ENCODE results near the gene CDCA4. TPM values are rescaled to one million over a fixed set of nuclear protein-coding genes. Genes with fewer than 3 reads are reported as not detected.
A peak's percentile ranks its signal among the peaks of the same experiment; 100 is the strongest.
"Not testable (repeated sequence)": the region's sequence is repeated elsewhere in the genome, so short reads cannot be mapped to it uniquely, and the experiment has no call there.

Gene CDCA4
- total RNA-seq, 2 donors from 2014 or later, result 12.3 to 17.6 TPM

DNA sequence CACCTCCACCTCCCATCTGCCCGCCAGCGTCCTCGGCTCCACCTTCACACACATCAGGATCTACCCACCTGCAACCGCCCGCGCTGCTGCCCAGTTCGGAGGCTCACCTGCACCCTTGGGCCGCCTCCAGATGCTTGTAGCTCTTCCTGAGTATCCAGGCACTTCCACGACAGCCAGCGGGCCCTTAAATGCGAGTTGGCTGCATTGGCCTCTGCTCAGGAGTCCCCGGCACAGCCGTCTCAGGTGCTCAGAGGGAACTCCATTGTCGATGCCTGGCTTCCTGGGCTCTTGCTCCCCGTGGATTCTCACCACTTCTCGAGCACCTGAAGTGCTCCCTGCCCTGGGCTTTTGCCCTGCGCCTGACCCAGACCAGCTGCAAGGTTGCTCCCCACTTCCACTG, 21.9 kb upstream of the CDCA4 start:
- DNase-seq (ENCODE audit: low spot score), result no peak
- H3K36me3 ChIP-seq, result no peaks in the 10 kb centered on the region
- no peak overlapping the region for H3K27ac ChIP-seq
- H3K4me3 ChIP-seq, result no peak overlapping the region
- no peaks in the 10 kb centered on the region for H3K4me1 ChIP-seq (replicated peaks)
- no peak for TF ChIP-seq POLR2A (IDR thresholded peaks at IDR 0.05)
- no peak for TF ChIP-seq POLR2AphosphoS5 (IDR thresholded peaks at IDR 0.05)
- TF ChIP-seq, protein P1, sequence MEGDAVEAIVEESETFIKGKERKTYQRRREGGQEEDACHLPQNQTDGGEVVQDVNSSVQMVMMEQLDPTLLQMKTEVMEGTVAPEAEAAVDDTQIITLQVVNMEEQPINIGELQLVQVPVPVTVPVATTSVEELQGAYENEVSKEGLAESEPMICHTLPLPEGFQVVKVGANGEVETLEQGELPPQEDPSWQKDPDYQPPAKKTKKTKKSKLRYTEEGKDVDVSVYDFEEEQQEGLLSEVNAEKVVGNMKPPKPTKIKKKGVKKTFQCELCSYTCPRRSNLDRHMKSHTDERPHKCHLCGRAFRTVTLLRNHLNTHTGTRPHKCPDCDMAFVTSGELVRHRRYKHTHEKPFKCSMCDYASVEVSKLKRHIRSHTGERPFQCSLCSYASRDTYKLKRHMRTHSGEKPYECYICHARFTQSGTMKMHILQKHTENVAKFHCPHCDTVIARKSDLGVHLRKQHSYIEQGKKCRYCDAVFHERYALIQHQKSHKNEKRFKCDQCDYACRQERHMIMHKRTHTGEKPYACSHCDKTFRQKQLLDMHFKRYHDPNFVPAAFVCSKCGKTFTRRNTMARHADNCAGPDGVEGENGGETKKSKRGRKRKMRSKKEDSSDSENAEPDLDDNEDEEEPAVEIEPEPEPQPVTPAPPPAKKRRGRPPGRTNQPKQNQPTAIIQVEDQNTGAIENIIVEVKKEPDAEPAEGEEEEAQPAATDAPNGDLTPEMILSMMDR (IDR thresholded peaks at IDR 0.05), result no peak
- no peaks in the 10 kb centered on the region for H3K27me3 ChIP-seq (replicated peaks; ENCODE audit: insufficient read depth)
- H3K9me3 ChIP-seq, result no peaks in the 10 kb centered on the region
- intact Hi-C loops (cut with DNase I), result no loop called here
- 85% methylated on average over 17 of the region's 17 CpGs for WGBS

DNA sequence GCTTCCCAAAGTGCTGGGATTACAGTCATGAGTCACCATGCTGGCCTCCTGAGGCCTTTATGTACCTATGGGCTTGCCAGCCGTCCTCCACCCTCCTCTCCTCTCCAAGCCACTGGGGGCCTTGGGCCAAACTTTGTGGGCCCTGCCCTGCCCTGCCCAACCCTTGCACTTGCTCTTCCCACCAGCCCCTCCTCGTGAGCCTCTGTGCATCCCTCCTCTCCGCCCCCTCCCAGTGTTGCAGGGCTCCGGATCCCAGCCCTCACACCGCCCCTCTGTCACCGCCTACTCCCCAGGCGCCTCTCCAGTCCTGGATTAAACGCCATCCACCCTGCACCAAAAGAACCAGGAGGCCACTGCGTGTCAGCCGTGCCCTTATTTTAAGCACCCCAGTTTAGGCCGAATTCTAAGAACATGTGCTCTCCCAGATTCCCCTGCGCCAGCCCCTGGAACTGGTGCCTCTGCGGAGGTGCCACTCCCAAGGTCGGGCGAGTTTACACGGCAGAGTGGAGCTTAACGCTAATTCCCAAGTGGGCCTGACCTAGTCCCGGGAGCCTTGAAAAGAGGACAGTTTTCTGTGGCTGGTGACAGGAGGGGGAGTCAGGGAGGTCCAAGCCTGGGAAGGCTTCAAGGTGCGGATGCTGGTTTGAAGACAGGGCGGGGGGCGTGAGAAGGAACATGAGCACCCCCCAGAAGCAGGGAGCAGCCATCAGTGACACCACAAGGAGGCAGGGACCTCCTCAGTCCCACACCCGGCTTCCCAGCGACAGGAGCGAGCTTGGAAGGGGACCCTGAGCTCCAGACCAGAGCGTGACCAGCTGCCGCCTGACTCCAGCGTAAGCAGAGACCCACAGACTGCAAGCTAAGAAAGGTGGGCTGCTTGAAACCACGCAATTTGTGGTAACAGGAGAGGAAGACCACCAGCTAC, 21.2 kb upstream of the CDCA4 start:
- WGBS, result 82% methylated on average over 28 of the region's 28 CpGs
- Histone ChIP-seq H3K27me3 (replicated peaks; ENCODE audit: insufficient read depth) (no peaks in the 10 kb centered on the region), H3K9me3 (no peaks in the 10 kb centered on the region), H3K4me1 (replicated peaks) (no peaks in the 10 kb centered on the region), H3K36me3 (no peaks in the 10 kb centered on the region), H3K27ac (no peak overlapping the region), H3K4me3 (no peak overlapping the region)
- TF ChIP-seq POLR2A (IDR thresholded peaks at IDR 0.05) (no peak), POLR2AphosphoS5 (IDR thresholded peaks at IDR 0.05) (no peak)
- TF ChIP-seq, protein P1 (IDR thresholded peaks at IDR 0.05), result no peak
- DNase-seq (ENCODE audit: low spot score), result no peak
- intact Hi-C loops (cut with DNase I), result no loop called here

DNA sequence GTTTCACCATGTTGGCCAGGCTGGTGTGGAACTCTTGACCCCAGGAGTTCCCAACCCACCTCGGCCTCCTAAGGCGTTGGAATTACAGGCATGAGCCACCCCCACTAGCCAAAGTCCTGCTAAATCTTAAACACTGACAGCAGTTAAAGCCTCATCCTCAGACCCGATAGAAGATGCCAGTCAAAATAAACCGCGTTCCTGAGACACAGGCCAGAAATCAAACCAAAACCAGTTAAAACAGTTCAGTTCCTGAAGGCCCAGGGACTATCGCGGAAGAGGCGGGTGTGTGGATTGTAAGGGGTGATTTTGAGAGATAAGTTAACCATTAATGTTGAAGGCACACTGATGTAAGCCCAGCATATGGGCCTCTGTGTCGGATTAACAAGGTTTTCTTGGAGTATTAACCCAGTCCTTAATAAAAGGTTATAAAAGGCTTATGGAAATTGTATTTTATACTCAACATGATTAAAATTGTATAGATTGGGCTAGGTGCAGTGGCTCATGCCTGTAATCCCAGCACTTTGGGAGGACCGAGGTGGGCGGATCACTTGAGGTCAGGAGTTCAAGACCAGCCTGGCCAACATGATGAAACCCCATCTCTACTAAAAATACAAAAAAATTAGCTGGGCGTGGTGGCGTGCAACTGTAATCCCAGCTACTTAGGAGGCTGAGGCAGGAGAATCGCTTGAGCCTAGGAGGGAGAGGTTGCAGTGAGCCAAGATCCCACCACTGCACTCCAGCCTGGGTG, 18.7 kb upstream of the CDCA4 start:
- Histone ChIP-seq H3K4me3 (no peak overlapping the region), H3K4me1 (replicated peaks) (no peaks in the 10 kb centered on the region), H3K27me3 (replicated peaks; ENCODE audit: insufficient read depth) (no peaks in the 10 kb centered on the region), H3K9me3 (no peaks in the 10 kb centered on the region), H3K36me3 (no peaks in the 10 kb centered on the region), H3K27ac (no peak overlapping the region)
- intact Hi-C loops (cut with DNase I), result no loop called here
- TF ChIP-seq POLR2AphosphoS5 (IDR thresholded peaks at IDR 0.05), result no peak
- TF ChIP-seq, protein P1 (IDR thresholded peaks at IDR 0.05), result no peak
- no peak for TF ChIP-seq POLR2A (IDR thresholded peaks at IDR 0.05)
- DNase-seq (ENCODE audit: low spot score), result no peak
- 72% methylated on average over 14 of the region's 14 CpGs for WGBS

DNA sequence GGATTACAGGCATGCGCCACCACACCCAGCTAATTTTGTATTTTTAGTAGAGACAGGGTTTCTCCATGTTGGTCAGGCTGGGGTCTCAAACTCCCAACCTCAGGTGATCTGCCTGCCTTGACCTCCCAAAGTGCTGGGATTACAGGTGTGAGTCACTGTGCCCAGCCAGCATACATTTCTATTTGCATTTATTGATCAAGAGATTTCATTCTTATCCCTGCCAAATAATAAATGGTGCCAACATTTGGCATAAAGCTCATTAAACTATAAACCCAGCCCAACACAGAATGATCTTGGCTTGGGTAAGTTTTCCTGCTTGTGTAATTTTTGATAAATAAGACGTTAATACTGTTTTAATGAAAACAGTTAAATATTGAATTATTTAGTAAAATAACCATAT, 14.7 kb upstream of the CDCA4 start:
- DNase-seq (ENCODE audit: low spot score); intact Hi-C loops (cut with DNase I); H3K27ac ChIP-seq; H3K4me3 ChIP-seq; H3K9me3 ChIP-seq; H3K36me3 ChIP-seq; H3K4me1 ChIP-seq (replicated peaks); H3K27me3 ChIP-seq (replicated peaks; ENCODE audit: insufficient read depth): not testable (repeated sequence)
- WGBS, result 68% methylated on average over 2 of the region's 2 CpGs

DNA sequence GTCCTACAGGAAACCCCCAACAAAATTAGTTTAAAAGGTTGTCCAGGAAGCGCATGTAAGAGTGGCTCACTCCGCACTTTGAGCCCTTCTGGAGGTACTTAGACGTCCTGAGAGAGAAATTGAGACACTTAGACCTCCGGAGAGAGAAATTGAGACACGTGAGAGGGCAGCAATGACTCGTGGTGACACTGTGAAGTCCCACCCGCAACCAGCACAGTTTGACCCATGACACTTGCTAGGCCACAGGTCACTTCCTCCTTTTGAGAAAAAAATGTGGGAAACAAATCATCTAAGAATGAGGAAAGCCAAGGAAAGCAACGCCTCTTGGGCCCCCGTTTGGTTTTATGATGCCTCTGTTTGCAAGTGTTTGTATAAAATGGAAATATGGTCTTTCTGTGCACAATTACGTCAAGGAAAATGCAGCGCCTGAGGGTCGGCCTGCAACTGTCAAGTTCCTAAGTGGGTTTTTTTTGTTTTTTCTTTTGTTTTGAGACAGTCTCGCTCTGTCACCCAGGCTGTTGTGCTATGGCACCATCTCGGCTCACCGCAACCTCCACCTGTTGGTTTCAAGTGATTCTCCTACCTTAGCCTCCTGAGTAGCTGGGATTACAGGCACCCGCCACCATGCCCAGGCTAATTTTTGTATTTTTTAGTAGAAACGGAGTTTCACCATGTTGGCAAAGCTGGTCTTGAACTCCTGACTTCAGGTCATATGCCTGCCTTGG, 13.6 kb upstream of the CDCA4 start:
- no peaks in the 10 kb centered on the region for H3K27me3 ChIP-seq (replicated peaks; ENCODE audit: insufficient read depth)
- no peak overlapping the region for H3K4me3 ChIP-seq
- TF ChIP-seq POLR2AphosphoS5 (IDR thresholded peaks at IDR 0.05), result no peak
- TF ChIP-seq POLR2A (IDR thresholded peaks at IDR 0.05), result no peak
- TF ChIP-seq, protein P1 (IDR thresholded peaks at IDR 0.05), result no peak
- DNase-seq (ENCODE audit: low spot score), result no peak
- 81% methylated on average over 17 of the region's 17 CpGs for WGBS
- no peaks in the 10 kb centered on the region for H3K9me3 ChIP-seq
- H3K4me1 ChIP-seq (replicated peaks), result no peaks in the 10 kb centered on the region
- intact Hi-C loops (cut with DNase I), result no loop called here
- no peak overlapping the region for H3K27ac ChIP-seq
- H3K36me3 ChIP-seq, result no peaks in the 10 kb centered on the region

DNA sequence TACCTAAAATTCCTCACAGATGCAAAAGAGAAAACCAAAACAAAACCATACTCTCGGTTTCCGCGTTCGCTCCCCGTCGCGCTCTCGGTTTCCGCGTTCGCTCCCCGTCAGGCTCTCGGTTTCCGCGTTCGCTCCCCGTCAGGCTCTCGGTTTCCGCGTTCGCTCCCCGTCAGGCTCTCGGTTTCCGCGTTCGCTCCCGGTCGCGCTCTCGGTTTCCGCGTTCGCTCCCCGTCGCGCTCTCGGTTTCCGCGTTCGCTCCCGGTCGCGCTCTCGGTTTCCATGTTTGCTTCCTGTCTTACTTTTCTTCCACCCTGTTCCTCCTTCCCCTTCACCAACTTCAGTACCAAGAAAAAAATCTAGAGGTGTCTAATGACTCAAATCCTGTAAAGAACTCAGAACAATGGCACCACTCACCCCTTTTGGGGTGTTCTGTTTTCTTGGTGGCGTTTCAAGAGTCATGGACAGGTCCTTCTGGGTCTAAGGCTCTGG, 12.6 kb upstream of the CDCA4 start:
- 20% methylated on average over 45 of the region's 45 CpGs for WGBS
- H3K4me1 ChIP-seq (replicated peaks); H3K27me3 ChIP-seq (replicated peaks; ENCODE audit: insufficient read depth); H3K36me3 ChIP-seq; H3K9me3 ChIP-seq; intact Hi-C loops (cut with DNase I); DNase-seq (ENCODE audit: low spot score); H3K27ac ChIP-seq: not testable (repeated sequence)
- peak overlapping the region in 1 of 2 donors; percentile 15 for H3K4me3 ChIP-seq

DNA sequence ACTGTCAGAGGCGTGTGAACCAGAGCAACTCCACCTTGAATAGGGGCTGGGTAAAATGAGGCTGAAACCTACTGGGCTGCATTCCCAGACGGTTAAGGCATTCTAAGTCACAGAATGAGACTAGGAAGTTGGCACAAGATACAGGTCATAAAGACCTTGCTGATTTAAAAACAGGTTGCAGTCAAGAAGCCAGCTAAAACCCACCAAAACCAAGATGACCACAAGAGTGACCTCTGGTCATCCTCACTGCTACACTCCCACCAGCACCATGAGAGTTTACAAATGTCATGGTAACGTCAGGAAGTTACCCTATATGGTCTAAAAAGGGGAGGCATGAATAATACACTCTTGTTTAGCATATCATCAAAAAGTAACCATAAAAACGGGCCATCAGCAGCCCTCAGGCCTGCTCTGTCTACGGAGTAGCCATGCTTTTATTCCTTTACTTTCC, 11.6 kb upstream of the CDCA4 start:
- 75% methylated on average over 5 of the region's 5 CpGs for whole genome bisulfite sequencing
- DNase-seq (ENCODE audit: low spot score), result not testable (repeated sequence)

More for the DNA sequence above, 11.6 kb upstream of the CDCA4 start:
- H3K4me1 ChIP-seq (replicated peaks); H3K27me3 ChIP-seq (replicated peaks; ENCODE audit: insufficient read depth); H3K36me3 ChIP-seq; H3K4me3 ChIP-seq; H3K27ac ChIP-seq; intact Hi-C loops (cut with DNase I); H3K9me3 ChIP-seq: not testable (repeated sequence)
